ENCODE data around the gene ERGIC2.
"Not testable (repeated sequence)": the region's sequence is repeated elsewhere in the genome, so short reads cannot be mapped to it uniquely, and the experiment has no call there.

ERGIC2 gene

GRCh38 chr12:29389295-29389919 is 8.4 kb upstream of the ERGIC2 start:
- Histone ChIP-seq H3K4me1 (ENCODE audit: control insufficient read depth, insufficient read depth, low read length) (no peaks in the 10 kb centered on the region), H3K36me3 (ENCODE audit: control insufficient read depth in 2 of 2, insufficient read depth in 1 of 2, low read length in 2 of 2) (no peaks in the 10 kb centered on the region), H3K27ac (ENCODE audit: extremely low read depth, low read depth, low read length) (no peak overlapping the region), H3K4me3 (ENCODE audit: low read depth, low read length) (no peak overlapping the region), H3K9me3 (ENCODE audit: control insufficient read depth, insufficient read depth, low read depth, low read length) (no peaks in the 10 kb centered on the region)
- TF ChIP-seq HOXA7 (CRISPR knock-in tag; IDR thresholded peaks at IDR 0.05; ENCODE audit: borderline replicate concordance), result no peak
- TF ChIP-seq ZBTB7A (tag by site-specific recombination; IDR thresholded peaks at IDR 0.05; ENCODE audit: low read depth), result no peak
- TF ChIP-seq SALL2 (tag by site-specific recombination; IDR thresholded peaks at IDR 0.05; ENCODE audit: borderline replicate concordance), result no peak
- no peak for TF ChIP-seq ZNF626 (tag by site-specific recombination; IDR thresholded peaks at IDR 0.05)
- TF ChIP-seq BCL11A (tag by site-specific recombination; IDR thresholded peaks at IDR 0.05; ENCODE audit: low read depth), result no peak
- TF ChIP-seq ZFHX2 (tag by site-specific recombination; conservative IDR thresholded peaks at IDR 0.05), result no peak
- TF ChIP-seq MEIS1 (CRISPR knock-in tag; IDR thresholded peaks at IDR 0.05; ENCODE audit: borderline replicate concordance), result no peak
- TF ChIP-seq ZNF280C (tag by site-specific recombination; IDR thresholded peaks at IDR 0.05), result no peak
- no peak for TF ChIP-seq ZNF555 (tag by site-specific recombination; conservative IDR thresholded peaks at IDR 0.05)
- TF ChIP-seq TSHZ1 (tag by site-specific recombination; IDR thresholded peaks at IDR 0.05; ENCODE audit: borderline replicate concordance), result no peak
- TF ChIP-seq ZNF10 (tag by site-specific recombination; IDR thresholded peaks at IDR 0.05), result no peak
- TF ChIP-seq ZNF26 (tag by site-specific recombination; IDR thresholded peaks at IDR 0.05), result no peak
- no peak for TF ChIP-seq FEZF1 (tag by site-specific recombination; IDR thresholded peaks at IDR 0.05)
- no peak for TF ChIP-seq ZNF596 (tag by site-specific recombination; IDR thresholded peaks at IDR 0.05)
- ChIA-PET CTCF (no interaction called here), POLR2A (no interaction called here)

- not testable (repeated sequence) for H3K36me3 ChIP-seq (ENCODE audit: control insufficient read depth in 2 of 2, insufficient read depth in 1 of 2, low read length in 2 of 2)
Measured at GRCh38 chr12:29386084-29386680, 5.2 kb upstream of the ERGIC2 start.

GRCh38 chr12:29385194-29385593 is 4.2 kb upstream of the ERGIC2 start:
- H3K27ac ChIP-seq (ENCODE audit: extremely low read depth, low read depth, low read length); H3K4me1 ChIP-seq (ENCODE audit: control insufficient read depth, insufficient read depth, low read length); POLR2A ChIA-PET; H3K36me3 ChIP-seq (ENCODE audit: control insufficient read depth in 2 of 2, insufficient read depth in 1 of 2, low read length in 2 of 2); H3K9me3 ChIP-seq (ENCODE audit: control insufficient read depth, insufficient read depth, low read depth, low read length); CTCF ChIA-PET; H3K4me3 ChIP-seq (ENCODE audit: low read depth, low read length): not testable (repeated sequence)

More at GRCh38 chr12:29386084-29386680, 5.2 kb upstream of the ERGIC2 start:
- POLR2A ChIA-PET; H3K9me3 ChIP-seq (ENCODE audit: control insufficient read depth, insufficient read depth, low read depth, low read length); H3K4me1 ChIP-seq (ENCODE audit: control insufficient read depth, insufficient read depth, low read length); H3K27ac ChIP-seq (ENCODE audit: extremely low read depth, low read depth, low read length); H3K4me3 ChIP-seq (ENCODE audit: low read depth, low read length); CTCF ChIA-PET: not testable (repeated sequence)
